Caco-2 (cell line): ENCODE results near the gene TRIM2. TPM values are rescaled to one million over a fixed set of nuclear protein-coding genes. Genes with fewer than 3 reads are reported as not detected.

Experiments
- BruUV-seq: library from RNA; stranded (reverse); fragments of 400-500 nt; replicated peaks from 2 replicates; lab custom pipeline; 2021; lab: Mats Ljungman, UMichigan
- CTCF ChIA-PET: fragments of 300-600 bp; sonication (Branson Sonifier 250); formaldehyde crosslinking; loops from one replicate; lab custom pipeline; 2022; ENCODE audit warnings: antibody characterized with exemption; lab: Charles Lee
- POLR2A ChIA-PET: fragments of 300-600 bp; sonication (Branson Sonifier 250); formaldehyde crosslinking; loops from one replicate; lab custom pipeline; 2022; ENCODE audit warnings: antibody characterized with exemption; lab: Charles Lee
- DNase-seq, 2 experiments: peaks; one replicate each; pipeline versions ENCODE4 v3.0.0 to v3.0.0-alpha.2; 2020 to 2022
- H3K27me3 ChIP-seq: replicated peaks from 2 replicates; pipeline ENCODE4 v1.6.0; 2011; ENCODE audit warnings: low read length; ENCODE audit not compliant: control insufficient read depth, insufficient read depth
- H3K36me3 ChIP-seq: 2 replicates; pipeline ENCODE4 v1.5.1; 2011; ENCODE audit warnings: low read length; ENCODE audit not compliant: control insufficient read depth, insufficient read depth
- H3K4me1 ChIP-seq: fragments of 250-450 bp; sonication (Bioruptor Pico); 2 replicates; pipeline ENCODE4 v1.5.1; 2020; ENCODE audit warnings: mild to moderate bottlenecking
- H3K4me3 ChIP-seq: 2 replicates; pipeline ENCODE4 v1.5.1; 2011; ENCODE audit warnings: low read depth, mild to moderate bottlenecking, control low read depth, low read length
- H3K9me3 ChIP-seq: fragments of 250-450 bp; sonication (Bioruptor Pico); 2 replicates; pipeline ENCODE4 v1.5.1; 2020; ENCODE audit warnings: mild to moderate bottlenecking, moderate library complexity
- H3K27ac Mint-ChIP-seq: one replicate; pipeline ENCODE4 v1.8.0; 2022; ENCODE audit warnings: mixed read lengths; ENCODE audit not compliant: unreplicated experiment
- H3K27me3 Mint-ChIP-seq: one replicate; pipeline ENCODE4 v1.8.0; 2022; ENCODE audit warnings: mixed read lengths; ENCODE audit not compliant: insufficient read depth, unreplicated experiment
- H3K36me3 Mint-ChIP-seq: one replicate; pipeline ENCODE4 v1.8.0; 2022; ENCODE audit warnings: mild to moderate bottlenecking, mixed read lengths; ENCODE audit not compliant: insufficient read depth, unreplicated experiment
- H3K4me1 Mint-ChIP-seq: one replicate; pipeline ENCODE4 v1.8.0; 2022; ENCODE audit warnings: low read depth, mixed read lengths; ENCODE audit not compliant: unreplicated experiment
- H3K4me3 Mint-ChIP-seq: one replicate; pipeline ENCODE4 v1.8.0; 2022; ENCODE audit warnings: mild to moderate bottlenecking, moderate library complexity, mixed read lengths; ENCODE audit not compliant: unreplicated experiment
- H3K9me3 Mint-ChIP-seq: one replicate; pipeline ENCODE4 v1.8.0; 2022; ENCODE audit warnings: mixed read lengths; ENCODE audit not compliant: unreplicated experiment
- CTCF ChIP-seq, 2 experiments: fragments of 200-600 bp in 1 of 2; IDR thresholded peaks; 1 replicate in 1 of 2; 2 replicates in 1 of 2; pipeline versions ENCODE4 v1.5.1 to v1.8.0; 2011 to 2022; ENCODE audit warnings: antibody characterized with exemption in 1 of 2, control low read depth in 1 of 2, inconsistent platforms in 1 of 2, low read depth in 1 of 2, low read length in 1 of 2, mild to moderate bottlenecking in 1 of 2, moderate library complexity in 1 of 2; ENCODE audit not compliant: insufficient read depth in 1 of 2, severe bottlenecking in 1 of 2, unreplicated experiment in 1 of 2
- intact Hi-C: fragments of 100-400 bp; cut with micrococcal nuclease; formaldehyde crosslinking; loops from one replicate; pipeline ENCODE4 v1.10.0; 2022; ENCODE audit not compliant: unreplicated experiment
- total RNA-seq: library from RNA; stranded (reverse); gene quantifications from 2 replicates; pipeline ENCODE4 v1.2.3, GENCODE V29; 2022

The TRIM2 gene
- total RNA-seq, 1 experiment from 2014 or later, result 62.3 TPM

DNA sequence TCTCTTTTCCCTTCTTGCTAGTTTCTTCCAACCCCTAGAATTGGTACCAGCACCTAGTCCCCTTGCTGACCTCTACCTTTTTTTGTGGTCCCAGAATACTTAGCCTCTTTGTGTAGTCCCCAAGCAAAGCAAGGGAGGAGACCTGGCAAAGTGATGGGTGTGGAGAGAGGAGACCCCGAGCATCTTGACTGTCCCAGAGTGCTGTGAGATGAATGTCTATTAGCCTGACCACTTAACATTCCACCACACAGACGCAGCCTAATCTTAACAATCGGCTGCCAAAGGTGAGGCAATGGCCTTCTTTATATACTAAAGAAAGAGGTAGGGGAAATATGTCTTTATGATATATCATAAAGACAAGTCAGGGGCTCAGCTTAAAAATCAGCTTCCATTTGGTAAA is 55.9 kb downstream of the TRIM2 start:
- BruUV-seq, result no TSS peak
- peaks cover 1% of the 10 kb centered on the region for H3K4me1 Mint-ChIP-seq
- Histone ChIP-seq H3K9me3 (0 out of 2 replicates have a peak, but pooled peaks cover 6% of the 10 kb centered on the region), H3K36me3 (no peaks in the 10 kb centered on the region), H3K27me3 (no peaks in the 10 kb centered on the region), H3K4me1 (0 out of 2 replicates have a peak, but pooled peaks cover 4% of the 10 kb centered on the region), H3K4me3 (no peak overlapping the region)
- intact Hi-C loops, result no loop called here
- no peak for DNase-seq
- H3K27me3 Mint-ChIP-seq, result no peaks in the 10 kb centered on the region
- H3K36me3 Mint-ChIP-seq, result peaks cover 12% of the 10 kb centered on the region
- POLR2A ChIA-PET, result no interaction called here
- no peak for TF ChIP-seq CTCF (IDR thresholded peaks at IDR 0.05; ENCODE audit: insufficient read depth in 1 of 2, low read depth in 1 of 2, low read length in 1 of 2, severe bottlenecking in 1 of 2, unreplicated experiment in 1 of 2)
- H3K27ac Mint-ChIP-seq, result no peak overlapping the region
- H3K4me3 Mint-ChIP-seq, result no peak overlapping the region
- CTCF ChIA-PET, result no interaction called here
- peaks cover 12% of the 10 kb centered on the region for H3K9me3 Mint-ChIP-seq

DNA sequence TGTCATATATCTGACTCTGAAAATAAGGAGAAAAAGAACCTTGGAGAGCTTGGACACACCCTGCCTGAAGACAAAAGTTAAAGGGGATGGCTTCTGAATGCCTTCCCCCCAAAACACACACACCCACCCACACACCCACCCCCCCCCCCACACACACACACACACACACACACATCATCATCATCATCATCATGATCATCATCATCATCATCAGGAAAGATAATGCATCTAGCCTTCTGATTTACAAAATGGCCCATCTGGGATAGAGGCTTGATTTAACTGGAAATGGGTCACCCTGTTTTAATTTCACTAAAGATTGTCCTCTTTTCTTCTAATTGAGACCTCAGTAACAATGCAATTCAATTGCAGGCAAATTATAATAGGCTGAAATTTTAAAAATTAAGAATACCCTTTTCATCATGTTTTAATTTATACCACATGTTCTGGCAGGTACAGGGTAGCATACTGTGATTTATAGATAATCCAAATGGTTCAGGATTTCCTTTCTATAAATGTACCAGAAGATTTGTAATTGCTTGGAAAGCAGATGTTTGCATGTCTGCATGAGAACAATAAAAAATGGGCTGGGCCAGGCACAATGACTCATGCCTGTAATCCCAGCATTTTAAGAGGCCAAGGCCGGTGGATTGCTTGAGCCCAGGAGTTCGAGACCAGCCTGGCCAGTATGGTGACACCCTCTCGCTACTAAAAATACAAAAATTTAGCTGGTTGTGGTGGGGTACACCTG is 56.5 kb downstream of the TRIM2 start:
- intact Hi-C loops, result no loop called here
- TF ChIP-seq CTCF (IDR thresholded peaks at IDR 0.05; ENCODE audit: insufficient read depth in 1 of 2, low read depth in 1 of 2, low read length in 1 of 2, severe bottlenecking in 1 of 2, unreplicated experiment in 1 of 2), result no peak
- Mint-ChIP-seq H3K9me3 (peaks cover 12% of the 10 kb centered on the region), H3K27ac (no peak overlapping the region), H3K4me3 (no peak overlapping the region), H3K27me3 (no peaks in the 10 kb centered on the region), H3K4me1 (no peaks in the 10 kb centered on the region), H3K36me3 (peaks cover 12% of the 10 kb centered on the region)
- H3K4me1 ChIP-seq, result 0 out of 2 replicates have a peak, but pooled peaks cover 4% of the 10 kb centered on the region
- no peaks in the 10 kb centered on the region for H3K36me3 ChIP-seq
- ChIA-PET POLR2A (no interaction called here), CTCF (no interaction called here)
- 0 out of 2 replicates have a peak, but pooled peaks cover 6% of the 10 kb centered on the region for H3K9me3 ChIP-seq
- DNase-seq, result no peak
- H3K4me3 ChIP-seq, result no peak overlapping the region
- BruUV-seq, result no TSS peak
- no peaks in the 10 kb centered on the region for H3K27me3 ChIP-seq

- H3K27ac Mint-ChIP-seq, result no peak overlapping the region
- intact Hi-C loops, result no loop called here
- Histone ChIP-seq H3K36me3 (no peaks in the 10 kb centered on the region), H3K4me1 (0 out of 2 replicates have a peak, but pooled peaks cover 4% of the 10 kb centered on the region), H3K9me3 (0 out of 2 replicates have a peak, but pooled peaks cover 6% of the 10 kb centered on the region), H3K4me3 (no peak overlapping the region), H3K27me3 (no peaks in the 10 kb centered on the region)
- no peaks in the 10 kb centered on the region for H3K27me3 Mint-ChIP-seq
- no peak for TF ChIP-seq CTCF (IDR thresholded peaks at IDR 0.05; ENCODE audit: insufficient read depth in 1 of 2, low read depth in 1 of 2, low read length in 1 of 2, severe bottlenecking in 1 of 2, unreplicated experiment in 1 of 2)
- peaks cover 12% of the 10 kb centered on the region for H3K9me3 Mint-ChIP-seq
- ChIA-PET CTCF (no interaction called here), POLR2A (interaction anchor here (0.6 kb wide), 1 partner anchor 284 kb away, joined by 5 read pairs; no protein-coding TSS in a partner anchor)
- no peak for DNase-seq
- no peaks in the 10 kb centered on the region for H3K4me1 Mint-ChIP-seq
- H3K36me3 Mint-ChIP-seq, result peaks cover 12% of the 10 kb centered on the region
- BruUV-seq, result no TSS peak
- no peak overlapping the region for H3K4me3 Mint-ChIP-seq
These were observed 57.2 kb downstream of the TRIM2 start for GRCh38 chr4:153261461-153261860.
